Activated CD4-positive, alpha-beta T cell treated with anti-CD3 and anti-CD28 coated beads for 1 hour (primary cell): Measurements from ENCODE around the gene PSMD4.
"Not testable (repeated sequence)": the region's sequence is repeated elsewhere in the genome, so short reads cannot be mapped to it uniquely, and the experiment has no call there.

Source experiments
- DNase-seq: peaks from one replicate; pipeline ENCODE4 v3.0.0-alpha.2; 2020

Gene PSMD4

GRCh38 chr1:151254217-151255213 lies at the start of gene PSMD4:
Gene PSMD4 (plus strand): TSS chr1:151254734. CDS start chr1:151254783, 49 bp downstream.
- DNase-seq = peak; percentile 89

GRCh38 chr1:151205381-151205965 lies 49.1 kb upstream of the PSMD4 start:
- not testable (repeated sequence) for DNase-seq

DNA sequence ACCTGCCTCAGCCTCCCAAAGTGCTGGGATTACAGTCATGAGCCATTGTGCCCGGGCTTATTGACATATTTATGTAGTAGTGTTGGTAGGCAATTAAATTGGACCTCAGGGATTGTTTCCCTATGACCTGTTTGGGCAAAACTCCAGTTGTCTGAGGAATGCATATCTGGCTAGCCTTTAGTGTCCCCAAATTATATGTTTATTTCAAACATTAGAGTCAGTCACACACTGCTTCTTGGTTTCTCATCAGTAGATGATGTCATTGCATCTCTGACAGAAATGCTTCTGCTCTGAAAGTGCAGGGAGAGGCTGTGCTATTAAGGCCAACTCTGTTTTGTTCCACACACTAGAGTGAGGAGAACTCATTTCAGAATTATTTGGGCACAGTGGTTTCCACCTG lies 43.7 kb upstream of the PSMD4 start:
- no peak for DNase-seq

GRCh38 chr1:151211972-151212705 lies 42.4 kb upstream of the PSMD4 start:
- DNase-seq = no peak

DNA sequence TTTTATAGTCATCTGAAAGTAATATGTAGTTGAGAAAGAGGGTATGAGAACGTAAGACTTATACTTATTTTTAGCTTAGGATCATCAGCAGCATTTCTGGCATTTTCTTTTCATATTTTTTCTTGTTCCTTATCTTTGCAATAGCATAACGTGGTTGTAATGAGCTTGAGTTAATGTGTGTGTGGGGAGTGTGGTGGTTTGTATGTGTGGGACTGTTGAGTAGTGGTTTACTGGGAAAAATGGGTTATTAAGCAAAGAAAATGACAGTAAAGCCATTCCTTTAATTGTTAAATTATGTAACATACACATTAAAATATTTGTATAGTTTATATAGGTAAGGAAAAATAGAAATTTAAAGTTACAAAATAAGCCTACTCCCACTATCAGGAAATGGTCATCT lies 41.0 kb upstream of the PSMD4 start:
- DNase-seq = no peak

GRCh38 chr1:151221616-151222015 lies 32.9 kb upstream of the PSMD4 start:
- DNase-seq = no peak

- no peak for DNase-seq
Observed at GRCh38 chr1:151222130-151222529, 32.4 kb upstream of the PSMD4 start.

- no peak for DNase-seq
Observed at GRCh38 chr1:151235235-151235634, 19.3 kb upstream of the PSMD4 start.

DNA sequence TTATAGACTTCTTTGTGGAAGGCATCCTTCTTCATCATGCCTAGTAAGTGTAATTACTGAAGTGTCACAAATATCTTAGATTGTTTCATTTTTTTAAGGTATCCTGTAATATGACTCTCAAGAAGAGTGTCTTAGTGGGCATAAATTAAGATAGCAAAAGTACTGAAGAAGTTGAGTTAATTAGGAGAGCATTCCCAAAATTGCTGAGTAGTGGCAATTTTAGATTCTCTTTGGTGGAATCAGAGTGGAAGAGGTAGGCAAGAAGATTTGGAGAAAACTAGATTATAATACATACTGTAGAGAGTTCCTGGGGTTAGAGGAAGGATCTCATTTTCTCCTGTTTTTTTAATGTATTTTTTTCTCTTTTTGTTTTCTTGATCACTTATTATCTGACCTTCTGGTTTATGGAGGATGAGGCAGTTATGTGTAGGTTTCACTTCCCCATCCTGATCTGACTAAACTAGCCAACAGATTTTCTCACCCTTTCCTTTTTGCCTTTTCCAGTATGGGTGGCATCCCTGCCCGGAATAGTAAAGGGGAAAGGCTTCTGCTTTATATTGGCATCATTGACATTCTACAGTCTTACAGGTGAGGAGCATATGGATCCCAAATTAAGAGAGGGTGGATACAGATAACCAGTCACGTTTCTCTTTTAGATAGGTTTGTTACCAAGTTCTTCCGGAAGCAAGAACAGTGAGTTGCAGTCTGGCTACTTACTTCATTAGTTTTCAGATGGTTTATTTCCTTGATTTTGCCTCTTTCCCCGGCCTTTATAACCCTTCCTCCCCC lies 16.7 kb upstream of the PSMD4 start:
- DNase-seq = no peak

DNA sequence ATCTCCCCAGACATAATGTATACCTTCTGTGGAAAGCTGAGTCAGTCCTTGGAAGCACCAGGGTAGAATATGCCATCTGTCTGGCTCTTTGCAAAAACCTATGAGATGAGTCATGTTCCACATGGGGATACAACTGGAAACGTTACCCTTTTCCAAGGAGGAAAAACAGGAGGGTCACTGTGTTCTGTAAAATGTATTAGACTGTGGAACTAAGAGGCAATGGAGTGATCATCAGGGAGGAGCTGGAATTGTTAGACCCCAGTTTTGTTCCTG lies 16.1 kb upstream of the PSMD4 start:
- no peak for DNase-seq

GRCh38 chr1:151242442-151242841 lies 12.1 kb upstream of the PSMD4 start:
- no peak for DNase-seq

DNA sequence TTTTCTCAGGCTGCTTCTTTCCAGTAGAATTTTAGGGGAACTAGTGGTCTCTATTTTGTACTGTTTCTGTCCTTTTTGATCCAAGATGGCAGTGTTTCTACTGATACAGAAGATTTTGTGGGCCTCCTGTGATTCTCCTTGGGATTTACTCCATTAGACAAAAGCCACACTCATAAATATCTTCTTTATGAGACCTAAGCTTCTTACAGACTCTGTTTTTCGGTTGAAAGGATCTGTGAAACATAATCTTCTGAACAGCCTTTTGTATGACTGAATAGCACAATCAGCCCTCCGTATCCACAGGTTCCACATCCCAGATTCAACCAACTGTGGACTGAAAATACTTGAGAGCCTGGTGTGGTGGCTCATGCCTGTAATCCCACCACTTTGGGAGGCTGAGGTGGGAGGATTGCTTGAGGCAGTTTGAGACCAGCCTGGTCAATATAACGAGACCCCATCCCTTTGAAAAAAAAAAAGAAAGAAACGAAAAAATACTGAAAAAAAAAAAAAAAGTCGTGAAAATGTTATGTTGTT lies 10.8 kb upstream of the PSMD4 start:
- DNase-seq = no peak

DNA sequence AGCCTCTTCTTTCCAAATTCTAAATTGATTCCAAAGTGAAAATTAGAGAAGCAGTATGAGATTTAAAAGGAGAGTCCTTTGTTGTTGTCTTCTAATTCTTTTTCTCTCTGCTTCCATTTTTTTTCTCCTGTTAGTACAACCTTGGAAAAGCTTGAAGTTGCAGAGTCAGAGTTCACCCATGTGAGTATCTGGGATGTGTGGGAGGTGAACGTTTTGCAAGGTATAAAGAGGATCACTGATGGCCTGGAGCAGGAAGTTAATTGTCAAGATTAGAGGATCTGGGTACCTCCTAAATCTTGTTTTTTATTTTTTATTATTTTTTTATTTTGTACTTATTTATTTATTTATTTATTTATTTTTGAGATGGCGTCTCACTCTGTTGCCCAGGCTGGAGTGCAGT lies 7.7 kb upstream of the PSMD4 start:
- DNase-seq = no peak

DNA sequence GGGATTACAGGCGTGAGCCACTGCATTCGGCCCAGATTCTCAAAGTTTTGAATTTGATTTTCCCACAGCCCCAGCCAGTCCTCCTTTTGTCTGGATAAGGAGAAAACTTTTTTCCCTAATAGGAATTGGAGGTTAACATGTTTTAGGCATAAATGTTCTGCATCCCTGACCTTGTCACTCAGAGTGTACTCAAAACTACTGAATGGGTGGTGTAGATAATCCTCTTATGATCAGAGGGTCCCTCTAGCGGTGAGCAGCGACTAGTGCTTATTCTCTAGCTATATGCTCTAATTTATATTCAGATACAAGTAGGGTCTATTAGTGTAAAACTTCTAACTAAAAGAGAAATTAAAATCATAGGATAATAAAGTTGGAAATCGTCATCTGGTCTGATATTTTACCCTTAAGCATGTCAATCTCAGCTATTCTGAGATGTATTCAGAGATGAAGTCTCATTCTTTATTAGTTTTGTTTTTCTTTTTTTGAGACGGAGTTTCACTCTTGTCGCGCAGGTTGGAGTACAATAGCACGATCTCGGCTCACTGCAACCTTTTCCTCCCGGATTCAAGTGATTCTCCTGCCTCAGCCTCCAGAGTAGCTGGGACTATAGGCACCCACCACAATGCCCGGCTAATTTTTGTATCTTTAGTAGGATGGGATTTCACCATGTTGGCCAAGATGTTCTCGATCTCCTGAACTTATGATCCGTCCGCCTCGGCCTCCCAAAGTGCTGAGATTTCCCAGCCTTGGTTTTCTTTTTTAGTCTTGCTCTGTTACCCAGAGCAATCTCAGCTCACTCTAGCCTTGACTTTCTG lies 2.7 kb upstream of the PSMD4 start:
- peak; percentile 48 for DNase-seq

DNA sequence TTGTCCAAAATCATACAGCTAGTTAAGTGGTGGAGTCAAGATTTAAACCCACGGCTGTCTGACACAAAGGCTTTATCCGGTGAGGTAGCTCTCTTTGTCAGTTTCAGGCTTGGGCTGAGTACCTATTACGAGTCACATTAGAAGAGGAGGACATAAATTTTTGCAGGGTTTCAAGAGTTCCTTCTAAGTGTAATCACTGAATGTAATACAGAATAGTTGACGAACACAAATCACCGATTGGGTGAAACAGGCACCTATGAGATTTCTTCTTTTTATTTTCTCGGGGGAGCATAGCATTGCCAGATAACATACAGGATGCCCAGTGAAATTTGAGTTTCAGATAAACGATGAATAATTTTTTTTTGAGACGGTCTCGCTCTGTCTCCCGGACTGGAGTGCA lies 847 bp downstream of the PSMD4 start:
- no peak for DNase-seq

- DNase-seq = no peak
Observed at GRCh38 chr1:151259351-151259750, 4.8 kb downstream of the PSMD4 start.

DNA sequence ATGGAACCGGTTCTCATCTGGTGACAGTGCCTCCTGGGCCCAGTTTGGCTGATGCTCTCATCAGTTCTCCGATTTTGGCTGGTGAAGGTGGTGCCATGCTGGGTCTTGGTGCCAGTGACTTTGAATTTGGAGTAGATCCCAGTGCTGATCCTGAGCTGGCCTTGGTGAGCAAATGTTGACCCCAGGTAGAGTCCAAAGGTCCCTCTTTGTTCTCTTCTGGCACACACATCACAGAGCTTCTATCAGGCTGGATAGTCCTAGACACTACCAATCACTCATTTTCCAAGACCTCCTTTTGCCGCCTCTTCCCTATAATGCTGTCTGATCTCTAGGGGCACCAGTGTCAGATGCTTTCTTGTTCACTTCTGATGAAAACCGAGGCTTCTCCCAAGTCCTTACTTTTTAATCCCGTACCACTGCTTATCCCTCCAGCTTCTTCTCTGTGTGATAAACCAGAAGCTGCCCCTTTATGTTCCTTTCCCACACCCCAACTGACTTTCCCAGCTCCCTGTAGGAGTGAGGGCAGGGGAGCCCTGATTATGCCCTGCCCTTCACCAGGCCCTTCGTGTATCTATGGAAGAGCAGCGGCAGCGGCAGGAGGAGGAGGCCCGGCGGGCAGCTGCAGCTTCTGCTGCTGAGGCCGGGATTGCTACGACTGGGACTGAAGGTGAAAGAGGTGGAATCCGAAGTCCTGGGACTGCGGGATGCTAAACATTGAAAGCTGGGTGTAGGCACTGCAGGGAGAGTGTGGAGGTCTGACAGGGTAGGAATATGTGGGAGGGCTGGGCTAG lies 11.1 kb downstream of the PSMD4 start:
- no peak for DNase-seq

GRCh38 chr1:151266315-151266714 lies 11.8 kb downstream of the PSMD4 start:
- DNase-seq = no peak

DNA sequence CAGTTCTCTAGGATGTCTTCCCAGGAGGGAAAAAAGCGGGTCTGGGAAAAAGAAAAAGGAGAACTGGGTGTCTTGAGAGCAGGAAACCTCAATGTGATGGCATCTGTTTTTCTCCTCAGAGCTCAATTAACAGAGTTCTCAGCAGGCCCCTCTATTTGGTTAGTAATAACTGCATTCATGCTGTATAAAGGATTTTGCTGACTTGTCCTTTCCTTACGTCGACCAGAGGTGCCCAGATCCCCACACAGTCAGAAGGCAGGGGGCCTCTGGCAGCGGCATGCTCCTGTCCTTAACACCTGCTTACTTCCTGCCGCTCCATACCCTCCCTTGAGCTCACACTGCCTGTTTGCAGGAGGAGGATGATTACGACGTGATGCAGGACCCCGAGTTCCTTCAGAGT lies 12.3 kb downstream of the PSMD4 start:
- no peak for DNase-seq

GRCh38 chr1:151267760-151268159 lies 13.2 kb downstream of the PSMD4 start:
- no peak for DNase-seq

DNA sequence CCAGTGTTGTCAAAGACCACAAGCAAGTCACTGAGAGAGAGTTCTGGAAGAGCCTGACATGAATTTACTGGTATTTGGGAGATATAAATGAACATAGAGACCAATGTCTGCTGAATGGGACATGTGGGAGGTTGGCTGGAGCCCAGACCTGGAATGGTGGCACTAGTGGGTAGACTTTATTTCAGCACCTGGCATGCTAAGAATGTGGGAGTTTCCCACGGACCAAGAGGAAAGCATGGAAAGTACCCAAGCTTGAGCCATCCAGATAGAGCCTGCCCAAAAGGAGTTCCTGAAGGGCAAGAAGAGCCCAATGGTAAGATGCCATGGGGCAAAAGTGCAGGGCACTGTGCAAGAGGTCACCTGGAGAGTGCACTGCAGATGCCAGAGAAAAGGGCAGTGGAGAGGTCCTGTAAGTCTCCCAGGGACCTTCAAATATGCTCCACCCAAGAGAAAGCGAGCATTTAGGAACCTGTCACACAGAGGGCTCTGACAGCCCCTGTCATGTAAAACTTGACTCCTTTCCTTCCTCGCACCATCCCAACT lies 19.5 kb downstream of the PSMD4 start:
- DNase-seq = no peak
